Measurements from ENCODE around the gene PDIA2.

Gene PDIA2

DNA sequence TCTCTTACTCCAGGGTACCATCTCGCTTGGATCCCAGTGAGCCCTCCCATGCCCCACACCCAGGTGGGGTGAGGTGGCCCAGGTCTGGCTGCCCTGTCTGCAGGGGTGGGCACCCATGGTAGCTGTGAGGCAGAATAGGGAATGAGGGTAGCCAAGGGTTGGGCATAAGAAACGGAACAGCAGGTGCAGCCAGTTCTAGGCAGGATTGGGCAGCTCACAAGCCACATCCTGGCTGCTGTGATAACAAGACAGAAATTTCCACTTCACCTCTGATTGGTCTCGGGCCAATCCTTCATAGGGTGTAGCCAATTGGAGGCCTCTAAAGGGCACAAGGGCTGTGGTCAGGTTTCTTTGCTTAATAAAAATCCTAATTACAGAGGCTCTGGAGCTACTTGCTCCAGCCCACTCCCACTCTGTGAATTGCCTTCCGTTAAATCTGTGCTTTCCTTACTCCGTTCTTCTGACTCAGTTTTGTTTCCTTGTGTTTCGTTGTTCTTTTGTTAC, 4.0 kb upstream of the PDIA2 start:
- TF ChIP-seq, protein P1, sequence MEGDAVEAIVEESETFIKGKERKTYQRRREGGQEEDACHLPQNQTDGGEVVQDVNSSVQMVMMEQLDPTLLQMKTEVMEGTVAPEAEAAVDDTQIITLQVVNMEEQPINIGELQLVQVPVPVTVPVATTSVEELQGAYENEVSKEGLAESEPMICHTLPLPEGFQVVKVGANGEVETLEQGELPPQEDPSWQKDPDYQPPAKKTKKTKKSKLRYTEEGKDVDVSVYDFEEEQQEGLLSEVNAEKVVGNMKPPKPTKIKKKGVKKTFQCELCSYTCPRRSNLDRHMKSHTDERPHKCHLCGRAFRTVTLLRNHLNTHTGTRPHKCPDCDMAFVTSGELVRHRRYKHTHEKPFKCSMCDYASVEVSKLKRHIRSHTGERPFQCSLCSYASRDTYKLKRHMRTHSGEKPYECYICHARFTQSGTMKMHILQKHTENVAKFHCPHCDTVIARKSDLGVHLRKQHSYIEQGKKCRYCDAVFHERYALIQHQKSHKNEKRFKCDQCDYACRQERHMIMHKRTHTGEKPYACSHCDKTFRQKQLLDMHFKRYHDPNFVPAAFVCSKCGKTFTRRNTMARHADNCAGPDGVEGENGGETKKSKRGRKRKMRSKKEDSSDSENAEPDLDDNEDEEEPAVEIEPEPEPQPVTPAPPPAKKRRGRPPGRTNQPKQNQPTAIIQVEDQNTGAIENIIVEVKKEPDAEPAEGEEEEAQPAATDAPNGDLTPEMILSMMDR (IDR thresholded peaks at IDR 0.05): no peak
- Histone ChIP-seq H3K27ac (no peak overlapping the region), H3K36me3 (no peaks in the 10 kb centered on the region), H3K4me1 (ENCODE audit: control insufficient read depth in 1 of 2, insufficient read depth in 1 of 2, low read depth in 1 of 2, low read length in 1 of 2) (peaks cover 0 to 7% of the 10 kb centered on the region in 2 experiments), H3K4me3 (ENCODE audit: low read depth in 1 of 2, low read length in 1 of 2) (no peak overlapping the region), H3K27me3 (peaks cover 95% of the 10 kb centered on the region), H3K9me3 (no peaks in the 10 kb centered on the region)

DNA sequence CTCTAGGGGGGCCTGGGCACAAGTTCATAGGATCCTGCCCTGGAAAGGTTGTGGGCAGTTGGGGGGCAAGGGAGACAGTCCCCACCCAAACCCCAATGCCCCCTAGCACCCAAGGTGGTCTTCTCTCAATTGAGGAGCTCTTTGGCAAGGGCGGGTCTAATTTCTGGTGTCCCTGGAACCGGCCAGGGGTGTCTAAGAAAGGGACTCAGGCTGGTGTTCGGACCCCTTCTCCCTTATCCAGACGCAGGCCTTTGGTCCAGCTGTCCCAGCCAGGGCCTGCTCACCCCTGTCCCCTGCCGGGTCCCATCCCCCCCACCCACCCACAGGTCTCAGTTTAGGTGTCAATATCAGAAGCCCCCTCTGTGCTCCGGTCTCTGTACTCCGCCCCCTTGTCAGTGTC, 3.4 kb upstream of the PDIA2 start:
- Histone ChIP-seq H3K4me1 (ENCODE audit: control insufficient read depth in 1 of 2, insufficient read depth in 1 of 2, low read depth in 1 of 2, low read length in 1 of 2) (peaks cover 0 to 7% of the 10 kb centered on the region in 2 experiments), H3K36me3 (no peaks in the 10 kb centered on the region), H3K4me3 (ENCODE audit: low read depth in 1 of 2, low read length in 1 of 2) (no peak overlapping the region), H3K9me3 (no peaks in the 10 kb centered on the region), H3K27me3 (peaks cover 88% of the 10 kb centered on the region), H3K27ac (no peak overlapping the region)
- TF ChIP-seq, protein P1 (IDR thresholded peaks at IDR 0.05): no peak

DNA sequence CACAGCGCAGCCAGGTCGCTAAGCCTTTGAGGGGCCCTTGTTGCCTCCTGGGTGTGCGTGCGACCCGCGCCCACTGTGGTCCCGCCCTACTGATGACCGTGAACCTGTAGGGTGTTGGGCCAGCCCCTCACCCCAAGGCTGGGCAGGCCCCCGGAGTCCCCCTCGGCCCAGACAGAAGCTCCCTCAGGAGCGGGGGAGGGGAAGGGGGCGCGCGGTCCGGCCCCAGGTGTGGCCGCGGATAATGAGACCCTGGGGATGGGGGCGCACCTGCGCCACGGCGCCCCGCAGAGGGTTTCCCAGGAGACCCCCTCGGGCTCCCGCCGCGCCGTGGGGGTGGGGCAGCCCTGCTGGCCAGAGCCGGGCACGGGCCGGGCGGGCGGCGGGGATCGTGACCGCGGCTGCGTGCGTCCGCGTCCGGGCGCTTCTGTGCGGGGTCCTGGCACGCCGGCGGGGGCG, 2.9 kb upstream of the PDIA2 start:
- TF ChIP-seq, protein P1 (IDR thresholded peaks at IDR 0.05): no peak
- Histone ChIP-seq H3K36me3 (no peaks in the 10 kb centered on the region), H3K9me3 (no peaks in the 10 kb centered on the region), H3K4me3 (ENCODE audit: low read depth in 1 of 2, low read length in 1 of 2) (no peak overlapping the region), H3K4me1 (ENCODE audit: control insufficient read depth in 1 of 2, insufficient read depth in 1 of 2, low read depth in 1 of 2, low read length in 1 of 2) (peaks cover 0 to 7% of the 10 kb centered on the region in 2 experiments), H3K27me3 (peaks cover 83% of the 10 kb centered on the region), H3K27ac (no peak overlapping the region)

DNA sequence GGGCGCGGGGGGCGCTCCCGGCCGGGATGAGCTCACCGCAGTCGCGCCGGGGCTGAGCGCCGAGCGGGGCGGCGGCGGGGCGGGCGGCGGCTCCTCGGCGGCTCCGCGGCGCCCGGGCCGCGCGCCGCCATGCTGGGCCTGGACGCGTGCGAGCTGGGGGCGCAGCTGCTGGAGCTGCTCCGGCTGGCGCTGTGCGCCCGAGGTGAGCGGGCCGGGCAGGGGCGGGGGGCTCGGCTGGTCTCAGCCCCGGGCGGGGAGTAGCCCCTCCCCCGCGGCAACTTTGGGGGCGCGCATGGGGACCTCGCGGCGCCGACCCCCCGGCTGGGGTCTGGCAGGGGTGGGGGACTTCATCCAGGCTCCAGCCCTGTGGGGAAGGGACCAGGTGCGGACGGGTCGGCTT, 2.4 kb upstream of the PDIA2 start, which contains the start of gene ARHGDIG:
TSS of gene ARHGDIG (plus strand) at position 40 of the 400 bp plus-strand sequence. CDS start at position 130, 90 bp downstream.
- TF ChIP-seq, protein P1 (IDR thresholded peaks at IDR 0.05): no peak
- no peak within 1 kb of the TSS for H3K4me3 ChIP-seq (ENCODE audit: low read depth in 1 of 2, low read length in 1 of 2)
- H3K27ac ChIP-seq: no peak within 1 kb of the TSS
- no peaks in the 10 kb centered on the region for H3K9me3 ChIP-seq
- H3K4me1 ChIP-seq (ENCODE audit: control insufficient read depth in 1 of 2, insufficient read depth in 1 of 2, low read depth in 1 of 2, low read length in 1 of 2): peaks cover 0 to 4% of the 10 kb centered on the region in 2 experiments
- no peaks in the 10 kb centered on the region for H3K36me3 ChIP-seq
- peaks cover 78% of the 10 kb centered on the region for H3K27me3 ChIP-seq

DNA sequence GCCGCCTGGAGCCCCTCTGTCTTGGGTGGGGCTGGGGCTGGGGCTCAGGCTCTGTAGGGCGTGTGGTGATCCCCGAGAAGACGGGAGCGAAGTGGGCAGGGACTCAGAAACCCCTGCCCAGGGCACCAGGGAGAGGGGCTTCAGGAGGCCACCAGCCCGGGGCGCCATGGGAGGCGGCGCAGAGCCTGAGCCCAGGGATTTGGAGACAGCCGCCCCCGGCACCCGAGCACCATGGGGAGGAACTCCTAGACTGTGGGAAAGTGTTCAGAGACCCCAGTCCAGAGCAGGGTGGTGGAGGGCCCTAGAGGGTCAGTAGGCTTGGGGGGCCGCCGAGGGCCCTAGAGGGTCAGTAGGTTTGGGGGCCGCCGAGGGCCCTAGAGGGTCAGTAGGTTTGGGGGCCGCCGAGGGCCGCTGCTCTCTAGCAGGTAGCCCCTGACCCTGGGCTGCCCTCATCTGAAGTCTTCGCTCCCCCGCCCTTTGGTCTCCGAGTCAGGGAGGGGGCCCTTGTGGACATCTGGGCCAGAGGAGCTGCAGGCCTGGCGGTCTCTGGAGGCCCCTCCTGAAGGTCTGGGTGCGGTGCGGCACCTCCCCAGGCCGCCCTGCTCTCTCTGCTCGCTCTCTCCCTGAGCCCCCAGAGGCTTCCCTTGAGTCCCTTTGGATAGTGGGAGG, 1.8 kb upstream of the PDIA2 start:
- no peak overlapping the region for H3K4me3 ChIP-seq (ENCODE audit: low read depth in 1 of 2, low read length in 1 of 2)
- H3K27me3 ChIP-seq: peaks cover 72% of the 10 kb centered on the region
- peaks cover 0 to 4% of the 10 kb centered on the region in 2 experiments for H3K4me1 ChIP-seq (ENCODE audit: control insufficient read depth in 1 of 2, insufficient read depth in 1 of 2, low read depth in 1 of 2, low read length in 1 of 2)
- no peaks in the 10 kb centered on the region for H3K9me3 ChIP-seq
- TF ChIP-seq, protein P1 (IDR thresholded peaks at IDR 0.05): no peak
- no peaks in the 10 kb centered on the region for H3K36me3 ChIP-seq
- no peak overlapping the region for H3K27ac ChIP-seq

All from neutrophil (primary cell).